Astrocyte (in vitro differentiated cells and primary cell): ENCODE results near the gene ZNF622.

ENCODE experiments used
- EZH2 ChIP-seq: IDR thresholded peaks from 2 replicates; pipeline ENCODE4 v1.6.1; 2012; ENCODE audit warnings: mild to moderate bottlenecking, low read length, inconsistent platforms; ENCODE audit not compliant: insufficient read depth
- TF ChIP-seq, protein P1 (sequence below): IDR thresholded peaks from 2 replicates; pipeline ENCODE4 v1.5.1; 2011; ENCODE audit warnings: low read depth, mild to moderate bottlenecking, inconsistent platforms, low read length, moderate library complexity; ENCODE audit not compliant: insufficient read depth

DNA sequence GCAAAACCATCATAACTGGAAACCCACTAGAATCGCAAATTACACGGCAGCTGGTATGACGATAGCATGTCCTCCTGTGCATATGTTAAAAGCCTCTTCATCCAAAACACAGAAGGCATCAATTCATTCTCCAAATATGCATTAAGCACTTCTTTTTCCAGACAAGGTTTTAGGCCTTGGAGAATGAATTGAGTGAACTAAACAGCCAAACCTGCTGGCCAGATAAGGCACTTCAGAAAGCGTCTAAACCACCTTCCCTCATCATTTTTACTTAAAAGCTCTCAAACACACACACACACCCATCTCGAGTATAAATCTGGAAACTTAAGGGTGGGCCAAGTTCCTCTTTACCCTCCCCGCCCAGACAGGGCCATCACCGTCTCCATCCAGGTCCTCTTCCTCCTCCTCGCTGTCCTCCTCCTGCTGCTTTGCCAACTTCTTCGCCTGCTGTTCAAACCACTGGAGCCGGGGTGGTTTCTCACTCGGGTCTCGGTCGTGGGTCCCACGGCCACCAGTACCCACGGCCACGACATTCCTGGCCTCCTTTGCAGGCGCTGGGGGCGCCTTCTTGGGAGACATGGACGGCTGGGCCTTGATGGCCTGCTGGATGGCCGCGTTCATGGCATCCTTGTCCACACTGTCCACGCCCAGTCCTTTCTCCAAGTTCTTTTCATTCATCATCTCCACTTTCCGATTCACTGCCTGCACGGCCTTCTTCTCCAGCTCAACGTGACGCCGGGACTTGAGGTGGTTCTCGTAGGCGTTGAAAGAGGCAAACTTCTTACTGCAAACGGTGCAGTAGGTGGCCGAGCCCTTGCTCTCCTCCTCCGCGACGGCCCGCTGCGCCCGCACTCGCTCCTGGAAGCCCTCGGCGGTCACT lies 696 bp downstream of the ZNF622 start:
- no peak for TF ChIP-seq EZH2
- TF ChIP-seq, protein P1, sequence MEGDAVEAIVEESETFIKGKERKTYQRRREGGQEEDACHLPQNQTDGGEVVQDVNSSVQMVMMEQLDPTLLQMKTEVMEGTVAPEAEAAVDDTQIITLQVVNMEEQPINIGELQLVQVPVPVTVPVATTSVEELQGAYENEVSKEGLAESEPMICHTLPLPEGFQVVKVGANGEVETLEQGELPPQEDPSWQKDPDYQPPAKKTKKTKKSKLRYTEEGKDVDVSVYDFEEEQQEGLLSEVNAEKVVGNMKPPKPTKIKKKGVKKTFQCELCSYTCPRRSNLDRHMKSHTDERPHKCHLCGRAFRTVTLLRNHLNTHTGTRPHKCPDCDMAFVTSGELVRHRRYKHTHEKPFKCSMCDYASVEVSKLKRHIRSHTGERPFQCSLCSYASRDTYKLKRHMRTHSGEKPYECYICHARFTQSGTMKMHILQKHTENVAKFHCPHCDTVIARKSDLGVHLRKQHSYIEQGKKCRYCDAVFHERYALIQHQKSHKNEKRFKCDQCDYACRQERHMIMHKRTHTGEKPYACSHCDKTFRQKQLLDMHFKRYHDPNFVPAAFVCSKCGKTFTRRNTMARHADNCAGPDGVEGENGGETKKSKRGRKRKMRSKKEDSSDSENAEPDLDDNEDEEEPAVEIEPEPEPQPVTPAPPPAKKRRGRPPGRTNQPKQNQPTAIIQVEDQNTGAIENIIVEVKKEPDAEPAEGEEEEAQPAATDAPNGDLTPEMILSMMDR = peak; percentile 12
